Activated CD8-positive, alpha-beta memory T cell treated with anti-CD3 and anti-CD28 coated beads for 4 hours (primary cell): Measurements from ENCODE around the gene KNDC1.

Experiments used
- DNase-seq, 2 donors: peaks; one replicate each; pipeline ENCODE4 v3.0.0-alpha.2; 2020; ENCODE audit warnings: low read depth in 2 of 2

Gene KNDC1

DNA sequence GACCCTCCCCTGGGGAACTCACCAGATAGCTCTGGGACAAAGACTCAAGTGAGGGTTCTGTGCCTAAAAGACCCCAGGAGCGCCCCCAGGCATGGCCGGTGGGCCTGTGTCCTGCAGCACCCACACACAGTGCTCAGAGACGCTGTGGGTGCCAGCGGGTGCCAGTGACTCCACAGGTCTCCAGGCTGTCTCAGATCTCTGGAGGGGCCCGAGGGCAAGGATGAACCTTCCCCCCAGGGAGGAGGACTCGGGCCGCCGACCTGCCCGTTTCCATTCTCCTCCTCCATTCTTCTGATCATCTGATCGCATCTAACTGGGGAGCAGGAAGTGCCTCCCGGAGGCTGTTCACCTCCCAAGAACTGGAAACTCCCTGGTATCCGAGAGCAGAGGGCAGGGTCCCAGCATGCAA, 115.7 kb downstream of the KNDC1 start:
- no peak for DNase-seq
